Body of pancreas (tissue), 4 donors: ENCODE results near the gene ZFYVE21. TPM values are rescaled to one million over a fixed set of nuclear protein-coding genes. Genes with fewer than 3 reads are reported as not detected.

Experiments used
- ATAC-seq: fragments of 150-250 bp; one replicate; pipeline ENCODE4 v1.9.1; 2016
- DNase-seq, 4 donors: peaks; one replicate each; pipeline ENCODE4 v3.0.0-alpha.2; 2019
- H3K27ac ChIP-seq, 4 donors: fragments of 200-600 bp; sonication (generic); 1 replicate in 3 of 4; 2 replicates in 1 of 4; pipeline versions ENCODE4 v1.5.1 to v1.6.1; 2016 to 2019; ENCODE audit warnings: mild to moderate bottlenecking in 1 of 4, mixed read lengths in 1 of 4, moderate library complexity in 1 of 4
- H3K27me3 ChIP-seq, 2 donors: fragments of 200-600 bp; sonication (generic); one replicate each; pipeline ENCODE4 v1.6.0; 2016; ENCODE audit warnings: mild to moderate bottlenecking in 1 of 2
- H3K36me3 ChIP-seq, 2 donors: fragments of 200-600 bp; sonication (generic); replicated peaks in 1 of 2; 2 replicates each; pipeline ENCODE4 v1.5.1; 2016; ENCODE audit warnings: low read depth in 2 of 2; ENCODE audit not compliant: insufficient read depth in 1 of 2
- H3K4me1 ChIP-seq: fragments of 200-600 bp; sonication (generic); one replicate; pipeline ENCODE4 v1.6.0; 2016
- H3K4me3 ChIP-seq, 2 donors: fragments of 200-600 bp; sonication (generic); 1 replicate in 1 of 2; 2 replicates in 1 of 2; pipeline ENCODE4 v1.5.1; 2016 to 2019
- H3K9me3 ChIP-seq, 3 donors: fragments of 200-600 bp; sonication (generic); 1 replicate in 2 of 3; 2 replicates in 1 of 3; pipeline ENCODE4 v1.5.1; 2016
- POLR2A ChIP-seq, 3 donors: fragments of 450-650 bp; IDR thresholded peaks; one replicate each; pipeline ENCODE4 v1.6.1; 2016; ENCODE audit warnings: antibody characterized with exemption in 3 of 3, mild to moderate bottlenecking in 2 of 3
- WGBS, 2 donors: methylation state at CpG; one replicate each; pipeline ENCODE4 v1.1.5; 2017; 5-methylcytosine and 5-hydroxymethylcytosine counted together
- intact Hi-C: fragments of 100-400 bp; cut with DNase I; formaldehyde crosslinking; loops from one replicate; pipeline ENCODE4 v1.15.1; 2023
- total RNA-seq, 2 donors: library from RNA; depleted of rRNA; stranded (reverse); fragments of >200 nt; gene quantifications; one replicate each; pipeline ENCODE4 v1.1.0, GENCODE V29; 2016
- TF ChIP-seq, protein P1 (sequence below), 7 experiments: fragments of 450-650 bp in 4 of 7; fragments of 200-600 bp in 3 of 7; sonication (generic) in 3 of 7; IDR thresholded peaks; one replicate each; pipeline ENCODE4 v1.5.1; 2016 to 2019; ENCODE audit warnings: antibody characterized with exemption in 7 of 7

The ZFYVE21 gene
- total RNA-seq, 2 donors from 2014 or later = 32.9 to 82.4 TPM

DNA sequence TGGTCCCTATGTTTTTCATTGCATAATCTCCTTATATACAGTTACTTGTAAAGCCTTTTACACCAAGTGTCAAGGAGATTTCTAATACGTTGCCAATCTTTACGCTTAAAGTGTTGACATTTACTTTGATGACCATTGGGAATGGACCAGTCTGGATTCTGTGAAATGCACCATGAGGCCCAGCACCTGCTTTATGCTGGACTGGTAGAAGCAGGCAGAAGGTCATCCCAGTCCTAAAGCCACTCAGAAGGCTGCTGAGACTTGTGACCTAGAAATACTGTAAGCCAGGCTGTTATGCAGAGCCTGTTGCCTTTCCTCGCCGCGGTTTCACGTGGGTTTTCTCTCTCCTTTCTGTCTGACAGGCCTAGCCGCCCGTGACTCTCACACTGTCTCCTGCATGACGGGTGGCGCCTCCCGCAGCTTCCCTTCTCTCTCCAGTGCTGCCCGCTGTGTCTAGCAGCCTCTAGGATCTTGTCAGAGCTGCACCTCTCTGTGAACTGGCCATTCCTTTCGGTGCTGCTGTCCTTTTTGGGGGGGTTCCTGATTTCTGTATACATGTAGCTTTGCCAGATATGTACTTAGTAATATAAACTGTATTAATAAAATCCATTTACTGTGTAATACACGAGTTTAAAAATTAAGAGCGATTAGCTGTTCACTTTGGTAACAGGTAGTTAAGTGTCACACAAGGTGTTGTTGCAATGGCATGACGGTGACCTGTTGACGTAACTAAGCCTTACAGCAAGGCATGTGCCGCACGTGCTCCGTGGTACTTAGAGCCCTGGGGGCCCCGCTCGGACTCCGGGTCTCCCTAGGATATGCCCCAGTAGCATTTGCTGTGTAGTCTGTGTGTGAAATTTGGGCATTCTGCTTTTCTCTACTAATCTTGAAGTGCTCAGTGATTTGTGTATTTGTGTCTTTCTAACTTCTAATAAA, 30.1 kb upstream of the ZFYVE21 start:
- Histone ChIP-seq H3K4me1 (no peaks in the 10 kb centered on the region), H3K27me3 (no peaks in the 10 kb centered on the region), H3K9me3 (no peaks in the 10 kb centered on the region), H3K4me3 (no peak overlapping the region), H3K36me3 (peaks cover 0 to 22% of the 10 kb centered on the region in 2 donors), H3K27ac (no peak overlapping the region)
- no peak for ATAC-seq
- intact Hi-C loops = no loop called here
- 89 to 94% methylated on average over 23 of the region's 23 CpGs for WGBS, 2 donors
- TF ChIP-seq POLR2A (IDR thresholded peaks at IDR 0.05) = no peak
- TF ChIP-seq, protein P1, sequence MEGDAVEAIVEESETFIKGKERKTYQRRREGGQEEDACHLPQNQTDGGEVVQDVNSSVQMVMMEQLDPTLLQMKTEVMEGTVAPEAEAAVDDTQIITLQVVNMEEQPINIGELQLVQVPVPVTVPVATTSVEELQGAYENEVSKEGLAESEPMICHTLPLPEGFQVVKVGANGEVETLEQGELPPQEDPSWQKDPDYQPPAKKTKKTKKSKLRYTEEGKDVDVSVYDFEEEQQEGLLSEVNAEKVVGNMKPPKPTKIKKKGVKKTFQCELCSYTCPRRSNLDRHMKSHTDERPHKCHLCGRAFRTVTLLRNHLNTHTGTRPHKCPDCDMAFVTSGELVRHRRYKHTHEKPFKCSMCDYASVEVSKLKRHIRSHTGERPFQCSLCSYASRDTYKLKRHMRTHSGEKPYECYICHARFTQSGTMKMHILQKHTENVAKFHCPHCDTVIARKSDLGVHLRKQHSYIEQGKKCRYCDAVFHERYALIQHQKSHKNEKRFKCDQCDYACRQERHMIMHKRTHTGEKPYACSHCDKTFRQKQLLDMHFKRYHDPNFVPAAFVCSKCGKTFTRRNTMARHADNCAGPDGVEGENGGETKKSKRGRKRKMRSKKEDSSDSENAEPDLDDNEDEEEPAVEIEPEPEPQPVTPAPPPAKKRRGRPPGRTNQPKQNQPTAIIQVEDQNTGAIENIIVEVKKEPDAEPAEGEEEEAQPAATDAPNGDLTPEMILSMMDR (IDR thresholded peaks at IDR 0.05) = no peak
- no peak for DNase-seq

DNA sequence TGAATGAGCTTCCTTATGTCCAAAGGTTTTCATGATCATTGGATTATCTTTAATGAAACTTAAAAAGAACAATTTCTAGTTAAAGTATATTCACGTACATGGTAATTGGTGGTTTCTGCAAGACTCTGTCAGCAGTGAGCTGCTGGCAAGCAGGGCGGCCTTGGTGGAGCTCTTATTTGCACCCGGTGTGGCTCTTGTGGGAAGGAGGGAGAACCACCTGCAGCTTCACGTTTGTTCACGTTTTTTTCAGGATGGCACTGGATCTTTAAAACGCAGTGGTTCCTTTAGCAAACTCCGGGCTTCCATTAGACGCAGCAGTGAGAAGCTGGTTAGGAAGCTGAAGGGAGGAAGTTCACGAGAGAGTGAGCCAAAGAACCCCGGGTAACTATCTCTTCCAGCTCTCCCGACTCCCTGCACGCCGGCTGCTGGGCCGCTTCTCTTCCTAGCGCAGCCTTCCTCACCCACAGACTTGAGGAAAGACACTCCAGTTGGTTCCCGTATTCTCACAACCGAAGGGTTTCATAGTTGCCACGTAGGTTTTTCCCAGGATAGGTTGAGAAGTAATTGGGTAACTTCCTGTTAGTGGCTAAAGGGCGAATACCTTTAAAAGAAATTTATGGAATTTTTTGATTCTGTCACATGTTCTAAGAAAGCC, 28.7 kb upstream of the ZFYVE21 start:
- DNase-seq = no peak
- TF ChIP-seq, protein P1 (IDR thresholded peaks at IDR 0.05) = no peak
- TF ChIP-seq POLR2A (IDR thresholded peaks at IDR 0.05) = no peak
- no peaks in the 10 kb centered on the region for H3K9me3 ChIP-seq
- intact Hi-C loops = no loop called here
- H3K27ac ChIP-seq = no peak overlapping the region
- peaks cover 0 to 12% of the 10 kb centered on the region in 2 donors for H3K36me3 ChIP-seq
- 80 to 82% methylated on average over 19 of the region's 19 CpGs for WGBS, 2 donors
- ATAC-seq = no peak
- no peak overlapping the region for H3K4me3 ChIP-seq
- H3K4me1 ChIP-seq = no peaks in the 10 kb centered on the region
- no peaks in the 10 kb centered on the region for H3K27me3 ChIP-seq

DNA sequence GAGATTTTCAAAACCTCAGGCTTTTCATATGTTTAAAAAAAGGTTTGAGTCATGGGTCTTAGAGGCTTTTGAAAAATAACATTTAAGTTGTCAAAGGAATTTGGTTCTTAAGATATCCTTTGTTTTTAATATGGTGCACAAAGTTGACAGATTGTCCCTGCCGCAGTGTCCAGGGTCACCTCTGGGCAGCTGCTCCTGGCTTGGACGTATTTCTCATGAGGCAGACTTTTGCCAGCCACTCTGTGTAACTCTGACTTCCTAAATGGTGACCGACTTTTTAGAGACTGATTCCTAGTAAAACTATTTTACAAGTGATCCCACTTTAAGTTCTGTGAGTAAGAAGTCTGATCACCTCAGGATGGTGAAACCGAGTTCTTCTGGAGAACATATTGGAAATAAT, 27.9 kb upstream of the ZFYVE21 start:
- TF ChIP-seq, protein P1 (IDR thresholded peaks at IDR 0.05) = no peak
- H3K9me3 ChIP-seq = no peaks in the 10 kb centered on the region
- no peaks in the 10 kb centered on the region for H3K27me3 ChIP-seq
- no peaks in the 10 kb centered on the region for H3K4me1 ChIP-seq
- intact Hi-C loops = no loop called here
- H3K27ac ChIP-seq = no peak overlapping the region
- DNase-seq = no peak
- H3K36me3 ChIP-seq = peaks cover 0 to 13% of the 10 kb centered on the region in 2 donors
- 90 to 91% methylated on average over 4 of the region's 4 CpGs for WGBS, 2 donors
- no peak for ATAC-seq
- no peak overlapping the region for H3K4me3 ChIP-seq

DNA sequence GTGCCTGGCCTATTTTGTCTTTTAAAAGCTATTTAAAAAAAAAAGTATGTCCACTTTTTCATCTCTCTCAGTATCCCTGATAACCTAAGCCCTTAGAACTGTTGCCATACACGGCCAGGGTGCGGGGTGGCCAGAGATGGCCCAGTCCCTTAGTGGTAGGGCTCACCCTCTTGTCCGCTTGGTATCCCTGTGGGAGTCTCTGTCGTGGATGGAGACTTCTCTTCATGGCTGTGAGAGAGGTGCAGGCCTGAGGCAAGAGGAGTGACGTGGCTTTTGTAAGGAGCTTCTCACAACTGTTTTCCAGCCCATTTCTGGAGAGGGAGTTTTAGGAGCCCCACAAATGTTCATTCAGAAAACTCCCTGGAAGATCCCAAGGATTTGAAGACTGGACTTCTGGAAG, 27.2 kb upstream of the ZFYVE21 start:
- H3K36me3 ChIP-seq = peaks cover 0 to 14% of the 10 kb centered on the region in 2 donors
- DNase-seq = no peak
- H3K4me3 ChIP-seq = no peak overlapping the region
- no peak for TF ChIP-seq POLR2A (IDR thresholded peaks at IDR 0.05)
- TF ChIP-seq, protein P1 (IDR thresholded peaks at IDR 0.05) = no peak
- ATAC-seq = no peak
- no peaks in the 10 kb centered on the region for H3K9me3 ChIP-seq
- 94 to 95% methylated on average over 4 to 5 of the region's 5 CpGs for WGBS, 2 donors
- no peaks in the 10 kb centered on the region for H3K27me3 ChIP-seq
- no peak overlapping the region for H3K27ac ChIP-seq
- intact Hi-C loops = no loop called here
- no peaks in the 10 kb centered on the region for H3K4me1 ChIP-seq
